ENCODE results near the gene PCBP1.
"Not testable (repeated sequence)": the region's sequence is repeated elsewhere in the genome, so short reads cannot be mapped to it uniquely, and the experiment has no call there.

The PCBP1 gene

GRCh38 chr2:70049255-70049654, 38.0 kb upstream of the PCBP1 start:
- Histone ChIP-seq H3K27ac (replicated peaks) (no peak overlapping the region), H3K27me3 (ENCODE audit: insufficient read depth, poor library complexity, severe bottlenecking) (no peaks in the 10 kb centered on the region), H3K4me3 (replicated peaks; ENCODE audit: insufficient read depth, low read length) (no peak overlapping the region)
- DNase-seq (ENCODE audit: low read depth in 1 of 2, low spot score in 1 of 2), result no peak
- TF ChIP-seq CTCF (IDR thresholded peaks at IDR 0.05; ENCODE audit: insufficient read depth, low read length) (no peak), SPI1 (IDR thresholded peaks at IDR 0.05; ENCODE audit: borderline replicate concordance, low read depth) (no peak), POLR2AphosphoS5 (IDR thresholded peaks at IDR 0.05; ENCODE audit: low read depth) (no peak)

GRCh38 chr2:70050631-70051425, 36.4 kb upstream of the PCBP1 start:
- TF ChIP-seq POLR2AphosphoS5 (IDR thresholded peaks at IDR 0.05; ENCODE audit: low read depth), result no peak
- TF ChIP-seq GABPA (IDR thresholded peaks at IDR 0.05; ENCODE audit: low read depth), result no peak
- TF ChIP-seq CTCF (IDR thresholded peaks at IDR 0.05; ENCODE audit: insufficient read depth, low read length), result no peak
- no peak for TF ChIP-seq REST (IDR thresholded peaks at IDR 0.05; ENCODE audit: insufficient replicate concordance, low read depth)
- no peak for TF ChIP-seq SPI1 (IDR thresholded peaks at IDR 0.05; ENCODE audit: borderline replicate concordance, low read depth)
- Histone ChIP-seq H3K27me3 (ENCODE audit: insufficient read depth, poor library complexity, severe bottlenecking) (no peaks in the 10 kb centered on the region), H3K27ac (replicated peaks) (no peak overlapping the region), H3K4me3 (replicated peaks; ENCODE audit: insufficient read depth, low read length) (no peak overlapping the region)
- DNase-seq (ENCODE audit: low read depth in 1 of 2, low spot score in 1 of 2), result no peak

GRCh38 chr2:70055259-70055658, 32.0 kb upstream of the PCBP1 start:
- DNase-seq (ENCODE audit: low read depth in 1 of 2, low spot score in 1 of 2); H3K27ac ChIP-seq (replicated peaks); H3K4me3 ChIP-seq (replicated peaks; ENCODE audit: insufficient read depth, low read length); H3K27me3 ChIP-seq (ENCODE audit: insufficient read depth, poor library complexity, severe bottlenecking): not testable (repeated sequence)

GRCh38 chr2:70061317-70061716, 26.0 kb upstream of the PCBP1 start:
- DNase-seq (ENCODE audit: low read depth in 1 of 2, low spot score in 1 of 2), result no peak
- Histone ChIP-seq H3K27ac (replicated peaks) (no peak overlapping the region), H3K4me3 (replicated peaks; ENCODE audit: insufficient read depth, low read length) (no peak overlapping the region), H3K27me3 (ENCODE audit: insufficient read depth, poor library complexity, severe bottlenecking) (no peaks in the 10 kb centered on the region)
- TF ChIP-seq CTCF (IDR thresholded peaks at IDR 0.05; ENCODE audit: insufficient read depth, low read length), result no peak
- no peak for TF ChIP-seq REST (IDR thresholded peaks at IDR 0.05; ENCODE audit: insufficient replicate concordance, low read depth)
- TF ChIP-seq SPI1 (IDR thresholded peaks at IDR 0.05; ENCODE audit: borderline replicate concordance, low read depth), result no peak
- no peak for TF ChIP-seq GABPA (IDR thresholded peaks at IDR 0.05; ENCODE audit: low read depth)
- TF ChIP-seq POLR2AphosphoS5 (IDR thresholded peaks at IDR 0.05; ENCODE audit: low read depth), result no peak
